ENCODE measurements around the gene CACNG6.

- TF ChIP-seq EZH2 (IDR thresholded peaks at IDR 0.05) (no peak), POLR2AphosphoS5 (IDR thresholded peaks at IDR 0.05; ENCODE audit: borderline replicate concordance, low read depth, low read length) (no peak), FOXP2 (optimal IDR thresholded peaks at IDR 0.05; ENCODE audit: control extremely low read depth, extremely low read length, insufficient read depth) (no peak)
Measured at GRCh38 chr19:53961523-53962356, 29.7 kb upstream of the CACNG6 start.
